Measurements from ENCODE around the gene ZIC2.

ZIC2 gene

DNA sequence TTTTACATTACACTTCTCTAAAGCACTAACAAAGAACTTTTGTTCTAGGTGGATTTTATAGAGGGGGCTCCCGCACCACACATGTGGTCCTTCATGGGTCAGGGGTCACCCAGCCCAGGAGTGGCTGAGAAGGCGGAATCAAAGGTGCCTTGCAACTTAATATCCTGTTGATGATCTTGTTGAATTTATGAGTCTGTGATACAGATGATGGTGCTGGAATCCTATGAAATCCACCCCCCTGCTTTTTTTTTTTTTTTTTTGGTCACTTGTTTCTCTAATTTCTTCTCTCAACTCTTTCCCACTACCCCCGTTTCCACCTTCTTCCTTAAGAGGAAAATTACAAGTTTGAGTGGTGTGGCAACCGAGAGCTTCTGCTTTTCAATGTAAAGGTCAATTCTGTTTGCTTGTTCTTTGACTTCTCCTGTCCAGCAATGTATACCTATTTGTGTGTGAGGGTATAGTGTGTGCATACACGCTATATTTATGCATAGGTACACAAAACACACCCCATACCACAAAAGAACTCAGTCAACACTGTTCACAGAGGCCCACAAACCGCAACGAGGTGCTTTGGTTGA is 4.2 kb upstream of the ZIC2 start:
- Histone ChIP-seq H3K4me1 (peaks cover 0 to 37% (median 33%) of the 10 kb centered on the region in 4 donors), H3K27ac (no peak overlapping the region), H3K27me3 (peaks cover 14 to 100% of the 10 kb centered on the region in 2 donors), H3K4me3 (no peak overlapping the region), H3K36me3 (no peaks in the 10 kb centered on the region), H3K9me3 (no peaks in the 10 kb centered on the region)
- TF ChIP-seq, protein P1, sequence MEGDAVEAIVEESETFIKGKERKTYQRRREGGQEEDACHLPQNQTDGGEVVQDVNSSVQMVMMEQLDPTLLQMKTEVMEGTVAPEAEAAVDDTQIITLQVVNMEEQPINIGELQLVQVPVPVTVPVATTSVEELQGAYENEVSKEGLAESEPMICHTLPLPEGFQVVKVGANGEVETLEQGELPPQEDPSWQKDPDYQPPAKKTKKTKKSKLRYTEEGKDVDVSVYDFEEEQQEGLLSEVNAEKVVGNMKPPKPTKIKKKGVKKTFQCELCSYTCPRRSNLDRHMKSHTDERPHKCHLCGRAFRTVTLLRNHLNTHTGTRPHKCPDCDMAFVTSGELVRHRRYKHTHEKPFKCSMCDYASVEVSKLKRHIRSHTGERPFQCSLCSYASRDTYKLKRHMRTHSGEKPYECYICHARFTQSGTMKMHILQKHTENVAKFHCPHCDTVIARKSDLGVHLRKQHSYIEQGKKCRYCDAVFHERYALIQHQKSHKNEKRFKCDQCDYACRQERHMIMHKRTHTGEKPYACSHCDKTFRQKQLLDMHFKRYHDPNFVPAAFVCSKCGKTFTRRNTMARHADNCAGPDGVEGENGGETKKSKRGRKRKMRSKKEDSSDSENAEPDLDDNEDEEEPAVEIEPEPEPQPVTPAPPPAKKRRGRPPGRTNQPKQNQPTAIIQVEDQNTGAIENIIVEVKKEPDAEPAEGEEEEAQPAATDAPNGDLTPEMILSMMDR (IDR thresholded peaks at IDR 0.05), result no peak
- no peak for DNase-seq
- intact Hi-C loops (cut with DNase I; ENCODE audit: low total_unique reads), result no loop called here

DNA sequence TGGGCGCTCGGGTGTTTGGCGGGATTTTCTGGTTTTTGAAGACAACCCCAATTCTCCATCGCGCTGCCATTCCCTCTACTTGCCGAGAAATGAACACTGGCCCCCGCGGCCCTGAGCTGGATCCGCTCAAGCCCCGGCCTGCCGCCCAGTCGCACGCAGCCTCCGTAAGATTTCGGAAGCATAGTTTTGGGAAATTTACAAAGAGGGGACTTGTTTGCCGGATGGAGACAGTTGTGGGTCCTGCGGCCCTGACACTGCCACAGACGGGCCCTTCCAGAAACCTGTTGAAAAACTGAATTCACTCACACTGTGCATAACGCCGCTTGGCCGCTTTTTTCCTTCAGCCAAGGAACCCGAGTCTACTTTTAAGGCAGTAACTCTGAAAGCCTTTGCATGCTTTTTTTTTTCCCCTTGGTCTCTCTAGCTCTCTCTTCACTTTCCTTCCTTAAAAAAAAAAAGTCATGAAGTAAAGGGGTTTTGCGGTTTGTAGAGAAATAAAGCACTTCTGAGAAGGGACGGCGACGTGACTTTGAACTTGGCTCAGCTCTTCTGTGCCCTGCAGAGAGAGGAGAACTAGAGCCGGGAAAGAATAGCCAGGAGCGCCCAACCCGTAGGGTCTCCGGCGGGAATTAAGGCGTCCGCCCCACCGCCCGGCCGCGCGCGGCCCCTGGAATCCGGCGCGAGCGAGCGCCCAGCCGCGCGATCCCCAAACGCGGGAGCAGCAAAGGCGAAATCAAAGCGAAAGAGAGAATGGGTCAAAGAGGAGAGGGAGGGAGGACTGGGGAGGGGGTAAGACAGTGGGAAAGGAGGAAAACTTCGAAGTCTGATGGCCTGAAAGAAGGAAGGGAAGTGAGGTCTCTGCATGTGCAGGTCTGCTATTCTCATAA is 3.4 kb upstream of the ZIC2 start:
- no peak overlapping the region for H3K4me3 ChIP-seq
- no peaks in the 10 kb centered on the region for H3K9me3 ChIP-seq
- H3K27me3 ChIP-seq, result peaks cover 14 to 100% of the 10 kb centered on the region in 2 donors
- TF ChIP-seq, protein P1 (IDR thresholded peaks at IDR 0.05), result no peak
- H3K27ac ChIP-seq, result no peak overlapping the region
- DNase-seq, result no peak
- peaks cover 0 to 43% (median 37%) of the 10 kb centered on the region in 4 donors for H3K4me1 ChIP-seq
- intact Hi-C loops (cut with DNase I; ENCODE audit: low total_unique reads), result no loop called here
- H3K36me3 ChIP-seq, result no peaks in the 10 kb centered on the region

DNA sequence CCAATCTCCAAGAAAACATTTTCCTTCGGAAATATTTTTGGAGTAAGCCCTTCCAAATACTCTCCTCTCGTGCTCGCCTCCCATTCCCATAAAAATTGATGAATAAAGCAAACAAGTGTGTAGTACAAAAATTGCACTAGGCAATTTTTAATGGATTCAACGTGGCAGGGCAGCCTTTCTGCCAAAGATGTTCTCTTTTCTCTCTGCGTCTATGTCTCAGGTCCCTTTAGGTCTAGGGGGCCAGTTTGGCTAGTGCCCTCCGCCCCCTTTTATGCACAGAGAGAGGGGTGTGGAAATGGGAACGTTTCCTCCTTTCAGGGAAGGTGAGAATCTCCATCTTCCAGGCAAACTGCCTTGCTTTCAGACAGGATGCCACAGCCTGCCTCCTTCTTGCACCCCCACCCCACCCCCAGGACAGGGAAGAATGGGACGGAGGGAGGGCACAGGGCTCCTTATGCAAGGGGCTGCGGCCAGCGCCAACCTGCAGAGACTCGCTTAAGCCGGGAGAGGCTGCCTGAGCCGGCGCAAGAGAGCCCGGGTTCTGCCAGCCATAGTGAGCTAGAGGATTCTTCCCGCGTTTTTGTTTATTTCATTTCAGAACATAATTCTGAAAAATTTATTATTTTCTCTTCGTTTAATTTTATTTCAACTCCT is 2.7 kb upstream of the ZIC2 start:
- Histone ChIP-seq H3K27ac (no peak overlapping the region), H3K4me3 (peak overlapping the region in 1 of 2 donors; percentile 67), H3K9me3 (peaks cover 0 to 7% (median 0%) of the 10 kb centered on the region in 3 donors), H3K4me1 (peaks cover 0 to 43% (median 37%) of the 10 kb centered on the region in 4 donors), H3K27me3 (peaks cover 14 to 100% of the 10 kb centered on the region in 2 donors), H3K36me3 (no peaks in the 10 kb centered on the region)
- DNase-seq, result no peak
- intact Hi-C loops (cut with DNase I; ENCODE audit: low total_unique reads), result no loop called here
- TF ChIP-seq, protein P1 (IDR thresholded peaks at IDR 0.05), result no peak

DNA sequence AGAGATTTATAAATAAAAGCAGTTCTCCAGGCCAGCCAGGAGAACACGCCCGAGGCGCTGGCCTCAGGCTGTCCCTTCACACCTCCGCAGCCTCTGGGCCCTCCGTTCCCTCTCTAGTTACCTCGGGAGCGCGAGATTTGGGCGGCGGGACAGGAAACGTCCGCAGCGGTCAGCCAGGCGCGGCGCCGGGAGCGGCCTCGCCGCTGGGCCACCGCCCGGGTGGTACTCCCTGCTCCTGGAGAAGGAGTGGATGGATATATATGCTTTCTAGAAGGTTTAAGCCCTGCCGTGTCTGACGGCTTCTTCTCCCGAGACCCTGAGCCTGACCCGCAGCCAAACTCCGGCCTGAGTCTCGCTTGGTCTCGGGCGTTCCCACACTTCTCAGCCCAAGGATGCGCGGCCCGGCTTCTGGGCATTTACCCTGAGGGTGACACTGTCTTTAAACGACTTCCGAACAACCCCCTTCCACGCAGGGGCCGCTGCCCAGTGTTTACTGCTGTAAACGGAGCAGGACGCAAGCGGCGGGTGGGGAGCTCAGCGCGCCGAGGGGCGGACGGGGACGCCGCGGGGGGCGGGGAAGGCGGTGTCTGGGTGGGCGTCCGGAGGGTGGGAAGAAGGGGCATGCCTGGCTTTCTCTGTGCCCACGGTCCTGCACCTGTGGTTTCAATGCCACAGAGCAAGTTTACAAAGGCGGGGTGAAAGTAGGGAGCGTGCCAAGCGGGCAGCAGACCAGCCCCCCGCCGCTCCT is 2.0 kb upstream of the ZIC2 start:
- Histone ChIP-seq H3K36me3 (no peaks in the 10 kb centered on the region), H3K27me3 (peaks cover 18 to 100% of the 10 kb centered on the region in 2 donors), H3K27ac (no peak overlapping the region), H3K9me3 (peaks cover 0 to 7% (median 0%) of the 10 kb centered on the region in 3 donors), H3K4me1 (peaks cover 0 to 43% (median 37%) of the 10 kb centered on the region in 4 donors), H3K4me3 (peak overlapping the region; percentile 50 to 67)
- TF ChIP-seq, protein P1 (IDR thresholded peaks at IDR 0.05), result no peak
- intact Hi-C loops (cut with DNase I; ENCODE audit: low total_unique reads), result no loop called here
- DNase-seq, result no peak

DNA sequence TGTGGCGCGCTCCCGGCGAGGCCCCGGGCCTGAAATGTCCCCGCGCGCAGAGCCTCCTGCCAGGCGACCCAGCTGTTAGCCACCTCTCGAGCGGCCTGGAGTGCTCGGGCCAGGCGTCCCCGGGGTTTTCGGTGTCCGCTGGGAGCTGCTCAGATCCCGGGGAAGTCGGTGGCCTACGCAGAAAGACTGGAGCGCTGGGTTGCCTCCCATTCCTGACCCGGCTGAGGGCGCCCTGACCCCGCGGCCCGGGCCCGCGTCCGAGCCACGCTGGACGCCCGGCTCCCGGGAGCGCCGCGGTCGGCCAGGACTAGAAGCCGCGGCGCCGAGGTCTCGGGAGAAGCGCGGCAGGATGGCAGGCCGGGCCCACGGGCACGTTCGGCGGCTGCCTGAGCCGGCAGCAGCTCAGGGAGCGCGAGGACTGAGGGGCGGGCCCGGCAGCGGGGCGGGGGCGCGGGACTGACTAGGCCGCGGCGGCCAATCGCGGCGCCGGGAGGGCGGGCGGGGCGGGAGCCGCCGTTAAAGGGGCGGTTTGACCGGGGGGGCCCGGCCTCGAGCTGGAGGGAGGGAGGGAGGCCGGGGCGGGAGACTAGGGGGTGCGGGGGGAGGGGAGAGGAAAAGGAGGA is 1.3 kb upstream of the ZIC2 start:
- Histone ChIP-seq H3K4me1 (peaks cover 0 to 49% (median 39%) of the 10 kb centered on the region in 4 donors), H3K9me3 (peaks cover 0 to 7% (median 0%) of the 10 kb centered on the region in 3 donors), H3K4me3 (peak overlapping the region; percentile 50 to 67), H3K36me3 (no peaks in the 10 kb centered on the region), H3K27ac (no peak overlapping the region), H3K27me3 (peaks cover 24 to 100% of the 10 kb centered on the region in 2 donors)
- intact Hi-C loops (cut with DNase I; ENCODE audit: low total_unique reads), result no loop called here
- TF ChIP-seq, protein P1 (IDR thresholded peaks at IDR 0.05), result peak in 1 of 2 experiments; percentile 7
- DNase-seq, result peak; percentile 41 to 82

Measured in tibial artery (tissue), 4 donors.